SK-N-SH (cell line): ENCODE data around the gene CFDP1. TPM values are rescaled to one million over a fixed set of nuclear protein-coding genes. Genes with fewer than 3 reads are reported as not detected.

Experiments
- CTCF ChIA-PET: fragments of 300-600, 350-600 bp; formaldehyde crosslinking; extraction: SDS; loops from one replicate; lab custom pipeline; 2021; lab: Yijun Ruan, JAX
- POLR2A ChIA-PET: fragments of 350-600 bp; sonication (Branson Sonifier 250); formaldehyde crosslinking; extraction: SDS; loops from one replicate; lab custom pipeline; 2020; ENCODE audit warnings: antibody characterized with exemption, inconsistent platforms; lab: Yijun Ruan, JAX
- DNase-seq: peaks from one replicate; pipeline ENCODE4 v3.0.0; 2012
- H2AFZ ChIP-seq: fragments of 200-600 bp; sonication (generic); 2 replicates; pipeline ENCODE4 v1.8.1; 2016; ENCODE audit warnings: antibody characterized with exemption, mild to moderate bottlenecking, low read depth
- H3F3A ChIP-seq: fragments of 200-600 bp; sonication (generic); replicated peaks from 2 replicates; pipeline ENCODE3; 2016; ENCODE audit warnings: antibody characterized with exemption, mild to moderate bottlenecking; ENCODE audit not compliant: insufficient read depth
- H3K27ac ChIP-seq, 2 experiments: fragments of 200-500 bp in 1 of 2; fragments of 200-600 bp in 1 of 2; sonication (Bioruptor generic) in 1 of 2; sonication (generic), shearing (Covaris generic) in 1 of 2; 2 replicates each; pipeline versions ENCODE4 v1.5.1 to v1.6.1; 2014 to 2016; ENCODE audit warnings: low read depth in 2 of 2, inconsistent platforms in 1 of 2, low read length in 1 of 2, mild to moderate bottlenecking in 1 of 2, mixed read lengths in 1 of 2
- H3K27me3 ChIP-seq: fragments of 200-600 bp; sonication (generic), shearing (Covaris generic); 2 replicates; pipeline ENCODE4 v1.6.1; 2016; ENCODE audit warnings: mixed run types; ENCODE audit not compliant: insufficient read depth
- H3K36me3 ChIP-seq, 2 experiments: fragments of 200-500 bp in 1 of 2; fragments of 200-600 bp in 1 of 2; sonication (Bioruptor generic) in 1 of 2; sonication (generic) in 1 of 2; replicated peaks in 1 of 2; 2 replicates each; pipeline versions ENCODE3 to v1.5.1; 2014 to 2016; ENCODE audit warnings: low read length in 1 of 2, mild to moderate bottlenecking in 1 of 2; ENCODE audit not compliant: insufficient read depth in 2 of 2, control insufficient read depth in 1 of 2
- H3K4me1 ChIP-seq, 2 experiments: fragments of 200-500 bp in 1 of 2; fragments of 200-600 bp in 1 of 2; sonication (Bioruptor generic) in 1 of 2; sonication (generic), shearing (Covaris generic) in 1 of 2; 2 replicates each; pipeline versions ENCODE4 v1.5.1 to v1.6.1; 2014 to 2016; ENCODE audit warnings: low read depth in 1 of 2, low read length in 1 of 2, mixed run types in 1 of 2; ENCODE audit not compliant: insufficient read depth in 2 of 2, control insufficient read depth in 1 of 2
- H3K4me2 ChIP-seq: fragments of 200-600 bp; sonication (generic), shearing (Covaris generic); 2 replicates; pipeline ENCODE4 v1.6.1; 2017; ENCODE audit warnings: mixed run types
- H3K4me3 ChIP-seq, 2 experiments: fragments of 200-500 bp in 1 of 2; fragments of 200-600 bp in 1 of 2; sonication (Bioruptor generic) in 1 of 2; sonication (generic), shearing (Covaris generic) in 1 of 2; 2 replicates each; pipeline versions ENCODE4 v1.5.1 to v1.8.1; 2014 to 2016; ENCODE audit warnings: low read depth in 2 of 2, inconsistent platforms in 1 of 2, low read length in 1 of 2, mild to moderate bottlenecking in 1 of 2, mixed read lengths in 1 of 2, moderate library complexity in 1 of 2
- H3K79me2 ChIP-seq: fragments of 200-600 bp; sonication (generic); 2 replicates; pipeline ENCODE4 v1.8.1; 2017; ENCODE audit warnings: mild to moderate bottlenecking; ENCODE audit not compliant: insufficient read depth
- H3K9ac ChIP-seq: fragments of 200-600 bp; sonication (generic); 2 replicates; pipeline ENCODE4 v1.6.1; 2017; ENCODE audit warnings: mixed run types
- H3K9me2 ChIP-seq: fragments of 200-600 bp; sonication (generic); 2 replicates; pipeline ENCODE4 v1.6.1; 2017; ENCODE audit warnings: mixed run types
- H3K9me3 ChIP-seq: fragments of 200-600 bp; sonication (generic); 2 replicates; pipeline ENCODE4 v1.6.1; 2017; ENCODE audit warnings: mixed run types, mild to moderate bottlenecking, moderate library complexity
- H4K20me1 ChIP-seq: fragments of 200-600 bp; sonication (generic); 2 replicates; pipeline ENCODE4 v1.6.1; 2017; ENCODE audit warnings: mild to moderate bottlenecking, mixed run types; ENCODE audit not compliant: insufficient read depth
- CHD2 ChIP-seq: fragments of 150-350 bp; IDR thresholded peaks from 2 replicates; pipeline ENCODE4 v1.6.1; 2018; ENCODE audit warnings: low read length; ENCODE audit not compliant: partially characterized antibody
- EP300 ChIP-seq, 2 experiments: IDR thresholded peaks; 2 replicates each; pipeline versions ENCODE4 v1.4.0 to v1.6.1; 2012; ENCODE audit warnings: borderline replicate concordance in 1 of 2, low read depth in 1 of 2, low read length in 1 of 2
- EZH2phosphoT487 ChIP-seq: fragments of 200-600 bp; sonication (generic); IDR thresholded peaks from 2 replicates; pipeline ENCODE4 v1.6.1; 2017; ENCODE audit warnings: low read depth, mixed run types, mild to moderate bottlenecking, antibody characterized with exemption, moderate library complexity, borderline replicate concordance
- FOSL2 ChIP-seq: IDR thresholded peaks from 2 replicates; pipeline ENCODE4 v1.4.0; 2012; ENCODE audit warnings: low read depth, mild to moderate bottlenecking, moderate library complexity, borderline replicate concordance
- FOXJ3 ChIP-seq: sonication (generic); formaldehyde crosslinking; IDR thresholded peaks from 2 replicates; pipeline ENCODE4 v1.5.1; 2020; ENCODE audit warnings: mild to moderate bottlenecking, missing genetic modification reagents
- FOXM1 ChIP-seq: IDR thresholded peaks from 2 replicates; pipeline ENCODE4 v1.4.0; 2012; ENCODE audit warnings: low read depth, mild to moderate bottlenecking
- IRF3 ChIP-seq: fragments of 150-350 bp; IDR thresholded peaks from 2 replicates; pipeline ENCODE4 v1.6.1; 2016; ENCODE audit warnings: mild to moderate bottlenecking, low read depth, low read length
- JUND ChIP-seq: IDR thresholded peaks from 2 replicates; pipeline ENCODE4 v1.4.0; 2012
- MEF2A ChIP-seq: IDR thresholded peaks from 2 replicates; pipeline ENCODE4 v1.4.0; 2012; ENCODE audit warnings: low read depth, borderline replicate concordance
- NRF1 ChIP-seq: IDR thresholded peaks from 2 replicates; pipeline ENCODE4 v1.6.1; 2012; ENCODE audit warnings: low read depth, mild to moderate bottlenecking, low read length
- PBX3 ChIP-seq: IDR thresholded peaks from 2 replicates; pipeline ENCODE4; 2012
- RCOR1 ChIP-seq: fragments of 150-350 bp; IDR thresholded peaks from 2 replicates; pipeline ENCODE4 v1.6.1; 2017; ENCODE audit warnings: antibody characterized with exemption, low read length
- RFX5 ChIP-seq: IDR thresholded peaks from 2 replicates; pipeline ENCODE4 v1.6.1; 2012; ENCODE audit warnings: mild to moderate bottlenecking, improper control_type of control experiment, low read length
- RXRA ChIP-seq: IDR thresholded peaks from 2 replicates; pipeline ENCODE4 v1.4.0; 2012; ENCODE audit warnings: low read depth, mild to moderate bottlenecking, borderline replicate concordance
- SIN3A ChIP-seq: IDR thresholded peaks from 2 replicates; pipeline ENCODE4 v1.6.1; 2012; ENCODE audit warnings: low read depth, mild to moderate bottlenecking, low read length, moderate library complexity, borderline replicate concordance
- TAF1 ChIP-seq: IDR thresholded peaks from 2 replicates; pipeline ENCODE4 v1.6.1; 2012; ENCODE audit warnings: low read depth, mild to moderate bottlenecking, low read length, moderate library complexity, borderline replicate concordance
- TEAD4 ChIP-seq: IDR thresholded peaks from 2 replicates; pipeline ENCODE4 v1.4.0; 2012; ENCODE audit warnings: mild to moderate bottlenecking, borderline replicate concordance; ENCODE audit not compliant: insufficient read depth
- USF1 ChIP-seq: IDR thresholded peaks from 2 replicates; pipeline ENCODE4 v1.4.0; 2012; ENCODE audit warnings: low read depth, borderline replicate concordance
- YY1 ChIP-seq: IDR thresholded peaks from 2 replicates; pipeline ENCODE4 v1.4.0; 2012; ENCODE audit warnings: low read depth, mild to moderate bottlenecking
- WGBS: methylation state at CpG from one replicate; pipeline ENCODE4 v1.1.6; 2017; ENCODE audit warnings: low lambda C conversion rate; 5-methylcytosine and 5-hydroxymethylcytosine counted together
- polyA plus RNA-seq, 3 experiments: library from polyadenylated mRNA; depleted of rRNA; stranded (reverse); fragments of >200 nt; gene quantifications; 2 replicates each; pipeline ENCODE4 v1.2.3, GENCODE V29; 2012

CFDP1 gene
- polyA plus RNA-seq, 1 of the 3 experiments (the other 2 are of a cell fraction), result 46.0 TPM

GRCh38 chr16:75318737-75319136 lies 114.6 kb downstream of the CFDP1 start (continued):
- TF ChIP-seq TAF1, result no peak

GRCh38 chr16:75317532-75317931 lies 115.8 kb downstream of the CFDP1 start:
- Histone ChIP-seq H3K4me2 (no peak overlapping the region), H3K27ac (peak overlapping the region in 1 of 2 experiments; percentile 100; a peak in 1 of 4 replicates), H3K36me3 (peaks cover 0 to 3% of the 10 kb centered on the region in 2 experiments), H3K27me3 (no peaks in the 10 kb centered on the region), H3K9me3 (no peaks in the 10 kb centered on the region)
- TF ChIP-seq CHD2 (no peak), RCOR1 (no peak), EZH2phosphoT487 (no peak), JUND (no peak), PBX3 (no peak), IRF3 (no peak), NRF1 (no peak), FOXJ3 (no peak), TEAD4 (no peak), YY1 (no peak), RXRA (no peak), SIN3A (no peak), FOSL2 (no peak)
- TF ChIP-seq, all 33 proteins: peak for 0
- DNase-seq, result no peak
- Histone ChIP-seq H4K20me1 (no peaks in the 10 kb centered on the region), H3K79me2 (peaks cover 4% of the 10 kb centered on the region), H3K4me3 (no peak overlapping the region), H3K9ac (no peak overlapping the region), H3K9me2 (no peaks in the 10 kb centered on the region), H2AFZ (no peak overlapping the region), H3K4me1 (peaks cover 3 to 15% of the 10 kb centered on the region in 2 experiments; a peak in 3 of 4 replicates), H3F3A (peaks cover 34% of the 10 kb centered on the region)
- ChIA-PET POLR2A (no interaction called here), CTCF (interaction anchor here (1.7 kb wide), 1 partner anchor 84 kb away, joined by 4 read pairs; no protein-coding TSS in a partner anchor)
- WGBS, result 98% methylated on average over 4 of the region's 4 CpGs

- peak overlapping the region in 1 of 2 experiments; percentile 100; a peak in 1 of 4 replicates for H3K27ac ChIP-seq
- peaks cover 35% of the 10 kb centered on the region for H3F3A ChIP-seq
- DNase-seq, result no peak
- no peak overlapping the region for H3K9ac ChIP-seq
- H4K20me1 ChIP-seq, result no peaks in the 10 kb centered on the region
- H3K27me3 ChIP-seq, result no peaks in the 10 kb centered on the region
- peaks cover 3 to 15% of the 10 kb centered on the region in 2 experiments; a peak in 3 of 4 replicates for H3K4me1 ChIP-seq
- peaks cover 0 to 3% of the 10 kb centered on the region in 2 experiments for H3K36me3 ChIP-seq
- H3K9me2 ChIP-seq, result no peaks in the 10 kb centered on the region
- POLR2A ChIA-PET, result no interaction called here
- CTCF ChIA-PET, result interaction anchor here (1.7 kb wide), 1 partner anchor 83 kb away, joined by 4 read pairs; no protein-coding TSS in a partner anchor
- no peaks in the 10 kb centered on the region for H3K9me3 ChIP-seq
- H3K4me3 ChIP-seq, result no peak overlapping the region
- H3K79me2 ChIP-seq, result peaks cover 4% of the 10 kb centered on the region; the same call in 1 of the 2 replicates
- H3K4me2 ChIP-seq, result no peak overlapping the region
- WGBS, result 91% methylated on average over 7 of the region's 7 CpGs
- no peak overlapping the region for H2AFZ ChIP-seq
- no peak for TF ChIP-seq RCOR1
- TF ChIP-seq IRF3, result no peak
- TF ChIP-seq TEAD4, result no peak
- no peak for TF ChIP-seq EZH2phosphoT487
- TF ChIP-seq RXRA, result no peak
- TF ChIP-seq YY1, result no peak
- TF ChIP-seq MEF2A, result no peak
- no peak for TF ChIP-seq FOXM1
- no peak for TF ChIP-seq RFX5
- TF ChIP-seq USF1, result no peak
- no peak for TF ChIP-seq EP300 (IDR thresholded peaks at IDR 0.05; ENCODE audit: borderline replicate concordance in 1 of 2, low read depth in 1 of 2, low read length in 1 of 2)
- no peak for TF ChIP-seq FOSL2
Measured at GRCh38 chr16:75317101-75317522, 116.2 kb downstream of the CFDP1 start.
